HG03432 (cell line): ENCODE measurements around the gene SHC3.

ENCODE experiments used
- ATAC-seq: cut with Tn5 transposase; IDR thresholded peaks from one replicate; pipeline ENCODE4 v1.9.1; 2021; ENCODE audit warnings: mild to moderate bottlenecking, moderate library complexity; ENCODE audit not compliant: unreplicated experiment

Gene SHC3

DNA sequence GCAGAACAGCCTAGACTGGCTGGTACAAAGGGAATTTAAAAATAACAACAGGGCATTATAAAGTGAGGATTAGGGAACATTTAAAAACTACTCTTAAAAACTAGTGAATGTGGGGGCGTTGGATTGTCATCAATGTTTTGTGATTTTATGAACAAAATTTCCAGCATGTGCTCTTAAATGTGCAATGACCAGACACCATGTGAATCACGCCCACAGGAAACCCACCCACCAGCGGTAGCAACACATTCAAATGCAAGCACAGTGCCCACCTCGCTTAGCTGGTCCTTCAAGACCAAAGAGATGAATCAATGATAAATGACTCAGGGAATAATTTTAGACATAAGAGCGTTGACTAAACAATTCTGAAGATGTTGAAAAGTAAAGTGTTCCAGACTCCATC, 146.4 kb downstream of the SHC3 start:
- ATAC-seq = no peak

DNA sequence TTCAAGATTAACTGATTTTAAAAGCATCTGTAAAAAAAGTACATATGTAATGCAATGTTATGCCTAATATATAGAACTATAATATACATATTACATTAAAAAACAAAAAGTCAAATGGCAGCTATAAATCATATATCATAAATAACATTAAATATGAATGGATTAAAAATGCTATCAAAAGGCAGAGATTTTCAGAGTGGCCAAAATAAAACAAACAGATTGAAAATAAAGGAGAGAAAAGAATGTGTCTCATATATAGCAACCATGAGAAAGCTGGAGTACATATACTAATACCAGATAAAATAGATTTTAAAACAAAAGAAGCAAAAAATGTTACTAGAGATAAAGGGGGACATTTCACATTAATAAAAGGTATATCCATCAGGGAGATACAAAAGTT, 148.8 kb downstream of the SHC3 start:
- no peak for ATAC-seq

DNA sequence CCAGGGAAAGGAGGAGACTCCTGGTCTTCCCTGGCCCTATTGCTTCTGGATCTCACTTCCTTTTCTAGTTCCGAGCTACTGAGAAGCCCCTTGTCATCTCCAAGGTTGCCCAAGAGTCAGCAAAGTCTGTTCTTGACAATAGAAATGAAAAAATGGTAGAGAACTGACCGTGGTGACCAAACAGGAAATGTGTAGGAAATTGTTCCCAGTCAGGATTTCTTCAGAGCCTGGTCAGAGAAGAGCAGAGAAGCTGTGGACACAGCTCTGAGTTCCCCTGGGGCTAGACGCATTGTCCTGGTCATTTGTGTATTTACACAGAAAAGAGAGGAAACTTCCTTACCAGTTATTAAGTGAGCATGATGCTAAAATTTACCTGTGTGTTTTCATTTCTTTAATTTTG, 151.7 kb downstream of the SHC3 start:
- no peak for ATAC-seq

DNA sequence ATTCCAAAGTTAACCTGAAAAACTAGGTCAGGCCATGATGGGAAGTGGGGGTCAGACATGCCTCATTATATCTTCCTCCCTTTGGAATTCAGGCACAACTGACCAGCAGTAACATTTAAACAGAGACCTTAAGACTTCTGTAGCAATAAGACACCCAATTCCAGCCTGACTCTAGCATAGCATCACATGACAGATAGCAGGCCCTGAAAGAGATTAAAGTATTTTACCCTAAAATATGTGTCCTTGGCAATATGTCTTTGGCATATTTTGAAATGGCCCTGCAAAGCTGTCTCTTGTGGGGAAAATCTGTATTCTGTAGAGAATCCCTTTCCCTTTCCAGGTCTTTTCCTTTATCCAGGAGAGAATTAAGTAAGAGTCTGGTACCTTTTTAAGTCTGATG, 153.1 kb downstream of the SHC3 start:
- ATAC-seq = no peak

DNA sequence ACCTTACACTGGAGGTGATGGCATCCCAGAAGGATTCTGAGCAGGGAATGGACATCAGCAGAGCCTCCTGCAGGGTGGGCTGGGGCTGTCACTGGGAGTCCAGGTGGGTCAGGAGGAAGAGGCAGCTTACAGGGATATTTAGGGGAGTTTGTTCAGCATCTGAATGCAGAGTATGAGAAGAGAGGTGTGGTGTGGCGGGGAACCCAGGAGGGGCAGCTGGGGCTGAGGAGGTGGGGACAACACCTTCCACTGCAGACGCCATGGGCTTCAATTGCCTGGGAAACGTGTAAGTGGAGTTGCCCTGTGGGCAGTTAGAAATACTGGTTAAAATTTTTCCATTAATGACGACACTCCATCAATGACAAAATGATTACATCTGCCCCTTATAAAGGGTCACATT, 153.9 kb downstream of the SHC3 start:
- no peak for ATAC-seq

DNA sequence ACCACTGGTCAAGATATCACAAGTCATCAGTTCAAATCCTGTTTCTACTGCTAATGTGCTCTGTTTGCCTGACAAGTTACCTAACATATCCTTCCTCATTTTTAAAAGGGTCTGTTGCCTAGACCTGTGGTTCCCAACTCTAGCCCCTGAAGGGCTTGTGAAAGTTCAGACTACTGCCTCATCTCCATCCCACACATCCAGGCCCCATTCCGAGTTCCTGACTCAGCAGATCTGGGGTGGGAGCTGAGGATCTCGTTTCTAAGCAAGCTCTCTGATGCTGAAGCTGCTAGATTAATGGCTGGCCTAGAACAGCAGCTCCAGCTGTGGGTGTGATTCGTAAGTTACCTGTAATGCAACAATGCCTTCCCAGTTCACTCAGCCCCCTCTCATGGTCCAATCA, 154.9 kb downstream of the SHC3 start:
- ATAC-seq = no peak

DNA sequence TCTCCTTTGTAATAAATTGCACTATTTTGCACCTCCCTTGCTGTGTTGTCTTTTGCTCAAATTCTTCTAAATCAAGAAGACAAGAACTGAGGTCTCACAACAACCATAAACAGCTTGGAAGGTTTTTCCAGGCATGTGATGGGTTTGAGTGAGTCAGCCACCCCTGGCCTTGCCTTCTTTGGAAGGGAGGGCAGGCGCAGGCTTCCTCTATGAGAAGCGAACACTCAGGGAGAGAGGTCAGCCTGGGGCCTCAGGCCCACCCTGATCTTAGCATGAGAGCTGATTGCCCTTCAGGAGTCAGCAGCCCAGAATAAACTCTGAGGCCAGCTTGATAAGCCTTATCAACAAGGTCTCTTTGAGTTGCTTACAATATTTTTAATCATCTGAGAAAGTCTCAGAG, 155.7 kb downstream of the SHC3 start:
- no peak for ATAC-seq

DNA sequence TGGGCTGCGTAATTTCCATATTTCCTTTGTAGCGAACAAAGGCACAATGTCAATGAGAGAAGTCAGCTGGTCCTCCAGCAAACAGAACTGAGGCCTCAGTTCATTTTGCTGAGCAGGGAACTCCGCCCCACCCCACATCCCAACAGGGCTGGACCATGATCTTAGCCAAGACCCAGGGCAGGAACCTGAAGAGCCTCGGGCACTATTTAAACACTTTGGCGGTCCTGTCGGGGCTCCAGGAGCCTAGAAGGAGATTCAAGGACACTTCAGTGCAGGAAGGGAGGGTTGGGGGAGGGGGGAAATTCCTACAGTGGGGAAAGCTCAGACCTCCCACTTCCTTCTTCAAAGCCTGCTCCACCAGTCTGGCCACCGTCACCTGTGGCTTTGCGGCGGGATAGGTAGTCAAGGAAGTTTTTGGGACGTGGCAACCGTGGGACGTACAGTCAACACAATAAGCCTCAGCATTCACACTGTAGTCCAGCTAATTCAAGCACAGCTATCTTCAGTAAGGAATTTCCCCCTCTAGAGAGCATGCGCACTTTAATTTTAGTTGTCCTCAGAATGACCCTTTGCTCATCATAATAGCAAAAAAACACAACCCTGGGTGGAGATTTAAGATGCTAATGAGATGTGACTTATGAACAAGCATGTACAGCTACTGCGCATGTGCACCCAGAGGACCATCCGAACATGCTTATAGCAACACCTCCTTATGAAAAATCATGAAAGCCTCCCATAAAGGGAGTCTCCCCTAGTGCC, 156.4 kb downstream of the SHC3 start:
- ATAC-seq = no peak

DNA sequence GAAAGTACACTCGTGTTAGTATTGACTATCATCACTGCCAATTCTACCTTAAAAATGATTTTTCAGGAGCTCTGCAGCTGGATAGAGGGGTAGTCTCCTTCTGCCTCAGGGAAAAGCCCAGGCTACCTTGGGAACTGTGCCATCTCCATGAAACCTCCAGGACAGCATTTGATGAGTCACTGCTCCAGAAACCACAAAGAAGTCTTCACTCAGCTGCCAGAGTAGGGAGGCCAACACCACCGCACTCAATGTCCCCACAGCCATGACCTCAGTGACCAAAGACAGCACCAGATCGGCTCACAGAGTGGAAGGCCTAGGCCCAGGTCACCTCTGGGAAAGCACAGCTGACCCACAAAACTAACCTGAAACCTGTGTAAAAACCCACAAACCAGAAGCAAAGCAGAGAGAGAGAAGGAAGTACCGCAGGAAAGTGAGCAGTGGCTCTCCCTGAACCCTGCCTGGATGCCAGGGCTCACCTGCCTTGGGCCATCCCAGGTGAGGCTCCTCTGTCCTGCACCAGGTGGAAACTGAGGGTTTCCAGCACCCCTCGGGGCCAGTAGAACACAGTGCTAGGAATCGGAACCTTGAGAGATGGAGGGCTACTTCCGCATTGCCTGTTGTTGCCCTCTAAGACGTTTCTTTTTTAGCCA, 157.3 kb downstream of the SHC3 start:
- ATAC-seq = no peak

DNA sequence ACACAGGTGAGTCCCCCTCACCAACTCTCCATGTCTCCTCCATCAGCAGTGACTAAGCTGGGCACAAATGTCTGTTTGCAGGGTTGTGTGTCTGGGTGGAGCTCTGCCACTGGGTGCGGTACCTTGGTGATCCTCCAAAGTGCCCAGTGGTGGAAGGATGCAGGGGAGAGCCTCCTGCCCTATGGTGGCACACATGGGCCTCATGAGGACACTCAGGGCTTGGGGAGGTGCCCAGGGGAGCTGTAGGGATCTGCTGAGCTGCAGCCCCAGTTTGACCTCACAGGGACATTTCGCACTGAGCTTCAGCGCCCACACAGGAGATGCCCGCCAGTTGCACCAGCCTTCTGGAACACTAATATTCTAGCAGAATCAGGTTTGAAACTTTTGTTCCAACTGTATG, 157.9 kb downstream of the SHC3 start:
- no peak for ATAC-seq

DNA sequence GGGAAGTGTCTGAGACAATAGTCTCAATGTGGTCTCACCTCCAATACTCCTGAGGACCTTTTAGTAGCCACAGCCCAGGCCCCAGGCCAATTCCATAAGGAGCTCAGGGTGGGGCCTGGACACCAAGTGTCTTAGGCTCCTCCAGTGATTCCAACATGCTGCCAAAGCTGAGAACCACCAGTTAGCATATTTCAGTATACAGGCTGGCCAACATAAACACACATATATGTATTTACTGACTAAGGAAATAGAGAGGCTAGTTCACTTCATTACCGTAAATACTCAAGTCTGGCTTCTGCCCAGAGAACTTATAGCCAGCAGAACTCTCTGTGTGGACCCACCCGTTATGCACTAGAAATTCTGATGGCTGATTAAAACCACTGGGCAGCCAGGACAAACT, 163.3 kb downstream of the SHC3 start:
- ATAC-seq = no peak

DNA sequence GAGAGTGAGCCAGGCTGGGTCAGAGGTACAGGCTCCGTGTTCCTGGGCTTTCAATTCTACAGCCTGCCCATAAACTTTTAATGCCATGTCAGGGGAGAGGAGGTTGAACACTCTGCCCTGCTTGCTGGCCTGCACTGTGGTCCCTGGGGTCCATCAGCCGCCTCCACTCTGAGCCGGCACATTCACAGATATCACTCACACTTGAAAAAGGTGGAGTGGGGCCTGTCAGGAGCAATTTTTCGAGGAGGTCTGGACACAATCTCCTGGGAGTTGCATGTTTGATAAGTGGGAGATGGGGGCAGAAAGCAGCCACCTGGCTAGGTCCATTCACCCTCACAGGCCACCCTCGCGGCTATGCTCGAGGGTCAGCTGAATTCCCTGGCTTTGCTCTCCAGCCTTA, 164.5 kb downstream of the SHC3 start:
- no peak for ATAC-seq

DNA sequence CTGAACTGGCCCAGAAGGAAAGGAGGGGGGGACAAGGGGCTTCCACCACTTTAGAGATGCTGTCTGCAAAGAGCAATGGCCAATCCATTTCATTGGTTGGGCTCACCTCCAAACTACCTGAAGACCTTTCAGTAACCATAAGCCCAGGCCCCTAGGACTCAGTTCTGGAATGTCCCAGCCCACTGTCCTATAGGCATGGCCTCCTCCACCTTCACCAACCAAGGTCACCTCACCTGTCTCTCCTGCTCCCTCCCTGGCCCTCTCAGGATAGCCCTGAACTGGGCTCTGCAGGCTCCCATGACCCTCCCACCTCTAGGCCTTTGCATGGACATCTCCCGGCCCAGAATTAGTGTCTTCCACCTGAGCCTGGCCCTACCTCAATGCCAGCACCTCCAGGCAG, 165.0 kb downstream of the SHC3 start:
- ATAC-seq = no peak

DNA sequence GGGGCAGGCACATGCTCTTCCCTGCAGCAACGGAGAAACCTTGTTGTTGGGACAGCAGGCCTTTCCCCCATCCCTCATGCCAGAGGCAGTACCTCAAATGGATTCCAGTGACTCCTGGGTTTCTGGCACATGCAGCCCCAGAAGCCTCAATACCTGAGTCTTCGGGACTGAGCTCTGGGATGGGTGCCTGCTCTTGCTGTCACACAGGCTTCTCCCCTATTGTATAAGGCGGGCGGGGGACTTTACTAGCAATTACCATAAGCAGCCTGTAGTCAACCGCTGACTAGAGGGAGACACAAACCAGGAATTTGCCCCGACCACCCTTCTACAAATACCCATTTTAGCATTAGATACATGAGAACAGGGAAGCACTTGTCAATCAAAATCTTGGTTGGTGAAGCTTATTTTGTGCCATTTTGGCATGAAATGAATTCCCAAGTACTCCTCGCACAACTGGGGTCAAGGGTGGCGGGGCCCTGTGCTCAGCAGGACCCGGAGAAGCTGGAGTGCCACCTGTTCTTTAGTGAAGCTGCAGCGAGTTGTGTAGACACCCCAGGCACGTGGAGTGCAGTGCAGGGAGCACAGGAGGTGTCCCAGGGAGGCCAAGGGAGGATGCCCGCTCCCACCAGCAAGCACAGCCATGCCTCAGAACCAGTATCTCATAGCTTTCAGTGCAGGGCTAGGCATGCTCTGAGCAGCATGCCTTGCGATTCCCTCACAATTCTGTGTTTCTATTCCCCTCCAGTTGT, 166.2 kb downstream of the SHC3 start:
- no peak for ATAC-seq

DNA sequence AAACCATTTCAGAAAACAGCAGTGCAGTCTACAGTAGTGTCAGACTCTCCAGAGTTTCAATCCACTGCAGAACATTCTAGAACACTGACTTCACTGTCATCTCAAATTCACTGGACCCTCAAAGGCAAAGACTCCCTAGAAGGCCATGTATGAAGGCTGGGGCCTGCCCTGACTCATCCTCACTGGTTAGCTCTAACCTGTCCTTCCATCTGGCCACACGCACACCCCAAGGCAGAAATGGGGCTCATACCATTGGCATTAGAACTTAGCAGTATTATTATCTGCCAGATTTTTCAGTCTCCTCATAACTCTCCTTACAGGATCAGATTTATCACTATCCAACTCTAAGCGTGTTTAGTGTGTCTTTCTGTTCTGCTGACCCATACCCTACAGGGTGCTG, 166.9 kb downstream of the SHC3 start:
- ATAC-seq = no peak

DNA sequence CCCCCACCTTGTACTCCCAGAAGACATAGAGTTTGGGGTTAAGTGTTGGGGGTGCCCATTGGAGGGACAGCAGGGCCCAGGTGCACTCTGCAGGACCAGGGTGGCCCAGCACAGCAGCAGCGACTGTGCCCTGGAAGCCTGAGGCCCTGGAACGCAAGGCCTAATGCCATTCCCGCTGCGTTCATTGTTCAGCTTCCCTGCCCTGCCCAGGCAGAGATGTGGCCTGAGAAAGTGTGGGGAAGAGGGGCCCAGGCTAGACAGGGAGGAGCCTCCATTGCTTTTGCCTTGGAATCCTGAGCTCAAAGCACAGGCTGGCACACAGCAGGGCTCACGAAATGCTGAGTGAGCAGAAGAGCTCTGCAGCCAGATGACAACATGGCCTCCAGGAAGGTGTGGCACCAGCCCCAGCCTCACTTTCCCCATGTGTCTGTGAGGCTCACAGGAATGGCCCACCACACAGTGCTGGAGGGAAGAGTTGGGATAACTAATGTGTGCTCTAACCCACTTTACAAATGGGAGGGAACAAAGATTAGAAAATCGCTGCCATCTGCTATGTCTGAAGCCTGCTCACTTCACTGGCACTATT, 168.0 kb downstream of the SHC3 start:
- no peak for ATAC-seq

DNA sequence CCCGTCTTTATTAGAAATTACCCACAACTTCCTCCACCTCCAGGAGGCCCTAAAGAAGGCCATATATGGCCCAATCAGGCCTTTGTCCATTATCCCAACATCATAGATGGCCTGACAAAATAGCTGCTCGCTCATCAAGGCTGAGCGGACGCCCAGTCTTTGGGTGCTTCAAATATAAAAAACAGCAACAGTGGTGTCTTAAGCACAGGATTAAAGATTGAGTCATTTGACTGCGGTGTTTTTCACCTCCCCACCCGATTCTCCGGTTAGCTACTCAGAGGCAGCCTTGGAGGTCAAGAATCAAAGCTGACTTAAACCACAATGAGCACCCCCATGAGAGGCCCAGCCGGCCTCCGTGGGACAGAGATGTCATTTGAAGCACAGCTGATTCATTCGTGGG, 168.6 kb downstream of the SHC3 start:
- no peak for ATAC-seq

DNA sequence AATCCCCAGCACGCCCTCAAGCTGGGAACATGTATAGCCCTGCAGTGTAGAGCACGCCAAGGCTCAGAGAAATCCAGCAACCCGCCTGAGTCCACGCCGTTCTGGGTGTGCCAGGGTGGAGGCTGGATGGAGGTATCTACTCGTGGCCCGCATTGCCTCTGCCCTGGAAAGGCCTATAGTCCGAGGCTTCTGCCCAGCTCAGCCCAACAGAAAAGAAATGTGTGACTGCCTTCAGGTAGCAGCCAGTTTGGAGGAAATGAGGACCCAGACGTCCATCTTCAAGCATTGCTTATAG, 169.1 kb downstream of the SHC3 start:
- ATAC-seq = no peak

DNA sequence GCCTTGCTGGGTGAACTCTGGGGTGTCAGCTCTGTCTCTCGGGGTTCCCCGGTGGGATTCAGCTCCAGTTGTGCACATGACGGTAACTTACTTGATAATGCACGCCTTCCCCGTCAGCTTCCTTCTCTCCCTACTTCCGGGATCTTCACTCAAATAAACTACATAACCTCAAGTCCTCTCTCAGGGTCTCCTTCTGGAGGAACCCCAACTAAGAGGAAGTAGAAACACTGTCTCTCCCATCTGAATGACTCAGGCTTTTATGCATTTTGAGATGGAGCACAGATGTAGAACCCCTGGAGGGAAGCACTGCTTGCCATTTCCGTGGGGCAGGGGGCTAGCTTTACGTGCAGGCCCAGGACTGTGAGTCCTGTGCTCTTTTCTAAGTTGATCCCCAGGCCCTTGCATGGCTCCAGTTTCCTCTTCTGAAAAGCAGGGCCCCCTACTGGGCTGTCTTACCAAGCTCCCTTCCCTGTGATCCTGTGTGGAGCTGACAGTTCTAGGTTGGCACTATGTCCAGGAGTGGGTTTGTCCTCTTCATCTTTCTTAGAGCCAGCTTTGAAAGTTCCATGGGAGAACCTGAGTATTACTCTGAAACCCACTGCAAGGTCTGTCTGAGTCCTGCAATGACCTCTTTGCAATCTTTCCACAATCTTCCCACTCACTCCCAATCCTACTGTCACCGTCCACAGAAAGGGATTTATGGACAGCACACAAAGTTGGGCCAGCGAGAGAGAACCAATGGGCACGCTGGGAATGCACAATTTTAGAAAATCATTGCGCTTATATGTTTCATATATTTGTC, 169.7 kb downstream of the SHC3 start:
- no peak for ATAC-seq

DNA sequence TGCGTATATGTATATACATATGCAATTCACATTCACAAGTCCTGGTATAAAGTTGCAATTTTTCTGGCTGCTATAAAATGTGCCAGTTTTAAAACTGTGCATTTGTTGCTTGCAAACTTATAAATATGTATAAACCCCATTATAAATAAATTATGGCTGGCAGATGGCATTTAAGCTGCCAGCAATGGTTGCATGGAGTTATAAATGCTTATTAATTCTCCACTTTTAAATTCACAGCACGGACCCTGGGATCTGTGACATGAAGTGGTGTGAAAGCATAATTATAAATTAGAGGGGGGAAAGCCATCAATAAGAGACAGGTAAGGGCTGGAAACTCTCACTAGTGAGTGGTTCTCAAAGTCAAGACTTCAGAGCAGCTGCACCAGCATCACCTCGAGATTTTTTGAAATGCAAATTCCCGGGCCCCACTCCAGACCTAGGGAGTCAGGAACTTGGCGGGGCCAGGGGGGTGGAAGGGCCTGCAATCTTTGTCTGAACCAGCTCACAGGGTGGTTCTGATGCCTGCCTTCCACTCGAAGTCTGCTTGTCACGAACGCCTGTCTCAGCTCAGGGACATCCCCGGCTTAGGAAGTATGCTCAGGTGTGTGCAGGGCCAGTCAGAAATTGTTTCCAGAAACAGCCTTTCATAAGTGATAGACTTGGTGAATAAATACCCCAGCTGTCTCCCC, 170.4 kb downstream of the SHC3 start:
- ATAC-seq = no peak
